GM12873 (cell line): ENCODE results near the gene JAG2.

ENCODE experiments used
- CTCF ChIP-seq: IDR thresholded peaks from 2 replicates; pipeline ENCODE4 v1.5.1; 2012; ENCODE audit warnings: low read depth, mild to moderate bottlenecking, moderate library complexity, low read length, control low read depth; ENCODE audit not compliant: insufficient read depth; ENCODE audit errors: missing control alignments

The JAG2 gene

GRCh38 chr14:105159344-105159743 is 9.2 kb downstream of the JAG2 start:
- no peak for TF ChIP-seq CTCF

GRCh38 chr14:105158794-105159193 is 9.8 kb downstream of the JAG2 start:
- TF ChIP-seq CTCF: no peak

GRCh38 chr14:105157872-105158271 is 10.7 kb downstream of the JAG2 start:
- no peak for TF ChIP-seq CTCF

GRCh38 chr14:105156414-105157375 is 11.9 kb downstream of the JAG2 start:
- TF ChIP-seq CTCF: no peak

- no peak for TF ChIP-seq CTCF
Measured at GRCh38 chr14:105155681-105156413, 12.7 kb downstream of the JAG2 start.

- no peak for TF ChIP-seq CTCF
Measured at GRCh38 chr14:105155071-105155651, 13.4 kb downstream of the JAG2 start.

- TF ChIP-seq CTCF: no peak
Measured at GRCh38 chr14:105154476-105154871, 14.1 kb downstream of the JAG2 start.
